Osteoblast (primary cell): Measurements from ENCODE around the gene HOXD13. TPM values are rescaled to one million over a fixed set of nuclear protein-coding genes. Genes with fewer than 3 reads are reported as not detected.

ENCODE experiments used
- DNase-seq: peaks from one replicate; pipeline ENCODE4 v3.0.0; 2011; ENCODE audit warnings: low spot score, mixed read lengths; ENCODE audit not compliant: insufficient read length; ENCODE audit errors: missing footprints
- H2AFZ ChIP-seq: 2 replicates; pipeline ENCODE4 v1.6.0; 2011; ENCODE audit warnings: mild to moderate bottlenecking, low read length
- H3K27ac ChIP-seq: 2 replicates; pipeline ENCODE4 v1.5.1; 2011; ENCODE audit warnings: mild to moderate bottlenecking, low read depth, low read length, moderate library complexity
- H3K27me3 ChIP-seq: 2 replicates; pipeline ENCODE4 v1.6.0; 2012; ENCODE audit warnings: mild to moderate bottlenecking, control low read depth, inconsistent platforms, low read length, moderate library complexity; ENCODE audit not compliant: insufficient read depth
- H3K36me3 ChIP-seq: 2 replicates; pipeline ENCODE4 v1.5.1; 2011; ENCODE audit warnings: mild to moderate bottlenecking, low read length, control low read depth, moderate library complexity; ENCODE audit not compliant: insufficient read depth
- H3K4me1 ChIP-seq: 2 replicates; pipeline ENCODE4 v1.5.1; 2011; ENCODE audit warnings: mild to moderate bottlenecking, low read length, control low read depth, moderate library complexity; ENCODE audit not compliant: insufficient read depth
- H3K4me2 ChIP-seq: 2 replicates; pipeline ENCODE4 v1.6.0; 2011; ENCODE audit warnings: mild to moderate bottlenecking, low read length; ENCODE audit not compliant: insufficient read depth
- H3K4me3 ChIP-seq: fragments of 200-600 bp; sonication (generic); 3 replicates; pipeline ENCODE4 v1.5.1; 2012; ENCODE audit warnings: mild to moderate bottlenecking, low read length, inconsistent platforms; ENCODE audit not compliant: insufficient read depth
- H3K79me2 ChIP-seq: 2 replicates; pipeline ENCODE4 v1.6.0; 2012; ENCODE audit warnings: mild to moderate bottlenecking, low read length, control low read depth, inconsistent platforms; ENCODE audit not compliant: insufficient read depth
- H3K9me3 ChIP-seq: 2 replicates; pipeline ENCODE4 v1.5.1; 2011; ENCODE audit warnings: low read depth, low read length, control low read depth
- H4K20me1 ChIP-seq: 2 replicates; pipeline ENCODE4 v1.6.0; 2012; ENCODE audit warnings: mild to moderate bottlenecking, low read length, control low read depth; ENCODE audit not compliant: insufficient read depth
- CTCF ChIP-seq: IDR thresholded peaks from 2 replicates; pipeline ENCODE4 v1.5.1; 2011; ENCODE audit warnings: mild to moderate bottlenecking, low read depth, low read length, moderate library complexity; ENCODE audit errors: extremely low read depth
- total RNA-seq: library from RNA; depleted of rRNA; stranded (reverse); fragments of >200 nt; gene quantifications from 2 replicates; pipeline ENCODE4 v1.2.3, GENCODE V29; 2012

Gene HOXD13
- total RNA-seq, 1 donor: not detected

- Histone ChIP-seq H3K27ac (no peak overlapping the region), H3K27me3 (peaks cover 91% of the 10 kb centered on the region), H2AFZ (no peak overlapping the region), H3K79me2 (no peaks in the 10 kb centered on the region), H3K4me3 (no peak overlapping the region), H4K20me1 (peaks cover 3% of the 10 kb centered on the region), H3K9me3 (no peaks in the 10 kb centered on the region), H3K4me2 (peak overlapping the region; percentile 50), H3K4me1 (peaks cover 3% of the 10 kb centered on the region), H3K36me3 (no peaks in the 10 kb centered on the region)
- no peak for TF ChIP-seq CTCF
- no peak for DNase-seq
These were observed 11.3 kb downstream of the HOXD13 start for GRCh38 chr2:176103742-176104315.

GRCh38 chr2:176104316-176105077 is 12.0 kb downstream of the HOXD13 start:
- peaks cover 91% of the 10 kb centered on the region for H3K27me3 ChIP-seq
- TF ChIP-seq CTCF: no peak
- H3K27ac ChIP-seq: no peak overlapping the region
- H3K4me3 ChIP-seq: peak overlapping the region; percentile 37
- H3K9me3 ChIP-seq: no peaks in the 10 kb centered on the region
- peak; percentile 97 for DNase-seq
- no peak overlapping the region for H2AFZ ChIP-seq
- no peaks in the 10 kb centered on the region for H3K79me2 ChIP-seq
- H3K36me3 ChIP-seq: no peaks in the 10 kb centered on the region
- H3K4me1 ChIP-seq: peaks cover 3% of the 10 kb centered on the region
- H4K20me1 ChIP-seq: peaks cover 3% of the 10 kb centered on the region
- H3K4me2 ChIP-seq: peak overlapping the region; percentile 50

GRCh38 chr2:176105078-176105729 is 12.7 kb downstream of the HOXD13 start:
- Histone ChIP-seq H4K20me1 (peaks cover 3% of the 10 kb centered on the region), H3K27me3 (peaks cover 91% of the 10 kb centered on the region), H3K9me3 (no peaks in the 10 kb centered on the region), H3K79me2 (no peaks in the 10 kb centered on the region), H3K4me2 (peak overlapping the region; percentile 50), H3K36me3 (no peaks in the 10 kb centered on the region), H3K27ac (no peak overlapping the region), H3K4me3 (no peak overlapping the region), H3K4me1 (peaks cover 3% of the 10 kb centered on the region), H2AFZ (no peak overlapping the region)
- peak; percentile 87 for DNase-seq
- no peak for TF ChIP-seq CTCF
